ENCODE data around the gene ARHGAP6. TPM values are rescaled to one million over a fixed set of nuclear protein-coding genes. Genes with fewer than 3 reads are reported as not detected.
"Not testable (repeated sequence)": the region's sequence is repeated elsewhere in the genome, so short reads cannot be mapped to it uniquely, and the experiment has no call there.

ARHGAP6 gene
- total and polyA plus RNA-seq, 8 donors: 7.0 to 25.4 (median 20.5) TPM

DNA sequence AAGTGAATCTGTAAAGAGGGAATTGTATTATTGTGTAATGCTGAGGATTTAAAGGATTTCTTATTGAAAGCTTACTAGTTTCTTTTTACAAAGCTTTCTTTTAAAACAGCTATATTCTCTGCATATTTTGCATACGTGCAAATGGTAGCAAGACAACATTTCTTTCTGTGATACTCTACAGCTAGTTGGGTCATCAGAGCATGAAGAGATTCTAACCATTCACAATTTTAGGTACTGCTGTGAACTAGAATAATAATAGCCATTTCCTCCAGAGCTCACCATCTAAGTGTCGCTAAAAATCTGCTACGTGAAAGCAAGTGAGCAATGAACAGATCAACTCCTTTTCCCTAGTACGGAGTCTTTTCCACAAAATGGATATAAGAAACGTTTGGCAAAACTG lies 37.3 kb downstream of the ARHGAP6 start:
- TF ChIP-seq, protein P1, sequence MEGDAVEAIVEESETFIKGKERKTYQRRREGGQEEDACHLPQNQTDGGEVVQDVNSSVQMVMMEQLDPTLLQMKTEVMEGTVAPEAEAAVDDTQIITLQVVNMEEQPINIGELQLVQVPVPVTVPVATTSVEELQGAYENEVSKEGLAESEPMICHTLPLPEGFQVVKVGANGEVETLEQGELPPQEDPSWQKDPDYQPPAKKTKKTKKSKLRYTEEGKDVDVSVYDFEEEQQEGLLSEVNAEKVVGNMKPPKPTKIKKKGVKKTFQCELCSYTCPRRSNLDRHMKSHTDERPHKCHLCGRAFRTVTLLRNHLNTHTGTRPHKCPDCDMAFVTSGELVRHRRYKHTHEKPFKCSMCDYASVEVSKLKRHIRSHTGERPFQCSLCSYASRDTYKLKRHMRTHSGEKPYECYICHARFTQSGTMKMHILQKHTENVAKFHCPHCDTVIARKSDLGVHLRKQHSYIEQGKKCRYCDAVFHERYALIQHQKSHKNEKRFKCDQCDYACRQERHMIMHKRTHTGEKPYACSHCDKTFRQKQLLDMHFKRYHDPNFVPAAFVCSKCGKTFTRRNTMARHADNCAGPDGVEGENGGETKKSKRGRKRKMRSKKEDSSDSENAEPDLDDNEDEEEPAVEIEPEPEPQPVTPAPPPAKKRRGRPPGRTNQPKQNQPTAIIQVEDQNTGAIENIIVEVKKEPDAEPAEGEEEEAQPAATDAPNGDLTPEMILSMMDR (IDR thresholded peaks at IDR 0.05): no peak
- H3K36me3 ChIP-seq: no peaks in the 10 kb centered on the region
- H3K27ac ChIP-seq: no peak overlapping the region
- intact Hi-C loops (cut with DNase I): no loop called here
- no peaks in the 10 kb centered on the region for H3K27me3 ChIP-seq
- H3K9me3 ChIP-seq: peaks cover 2 to 5% of the 10 kb centered on the region in 2 donors
- no peak overlapping the region for H3K4me3 ChIP-seq
- ATAC-seq: no peak
- H3K4me1 ChIP-seq: no peaks in the 10 kb centered on the region
- DNase-seq: no peak

DNA sequence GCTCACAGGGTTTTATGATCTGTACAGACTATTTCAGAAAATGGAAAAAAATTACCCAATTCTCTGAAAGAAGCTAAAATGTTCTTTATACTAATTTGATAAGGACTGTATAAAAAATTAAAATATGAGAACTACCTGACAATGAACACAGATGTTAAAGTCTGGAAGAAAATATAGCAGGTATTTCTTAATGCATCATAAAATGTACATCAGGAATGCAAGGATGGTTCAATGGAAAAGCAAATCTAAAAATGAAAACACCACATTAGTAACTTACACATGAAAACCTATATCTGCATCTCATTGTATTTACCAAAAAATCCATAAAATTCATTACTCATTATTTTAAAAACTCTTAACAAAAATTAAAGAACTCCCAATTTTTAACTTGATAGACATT lies 39.4 kb downstream of the ARHGAP6 start:
- H3K4me1 ChIP-seq: no peaks in the 10 kb centered on the region
- no peaks in the 10 kb centered on the region for H3K36me3 ChIP-seq
- H3K9me3 ChIP-seq: peaks cover 2 to 5% of the 10 kb centered on the region in 2 donors
- no peaks in the 10 kb centered on the region for H3K27me3 ChIP-seq
- H3K27ac ChIP-seq: no peak overlapping the region
- intact Hi-C loops (cut with DNase I): no loop called here
- ATAC-seq (no peak), DNase-seq (no peak)
- H3K4me3 ChIP-seq: no peak overlapping the region
- TF ChIP-seq, protein P1 (IDR thresholded peaks at IDR 0.05): no peak

DNA sequence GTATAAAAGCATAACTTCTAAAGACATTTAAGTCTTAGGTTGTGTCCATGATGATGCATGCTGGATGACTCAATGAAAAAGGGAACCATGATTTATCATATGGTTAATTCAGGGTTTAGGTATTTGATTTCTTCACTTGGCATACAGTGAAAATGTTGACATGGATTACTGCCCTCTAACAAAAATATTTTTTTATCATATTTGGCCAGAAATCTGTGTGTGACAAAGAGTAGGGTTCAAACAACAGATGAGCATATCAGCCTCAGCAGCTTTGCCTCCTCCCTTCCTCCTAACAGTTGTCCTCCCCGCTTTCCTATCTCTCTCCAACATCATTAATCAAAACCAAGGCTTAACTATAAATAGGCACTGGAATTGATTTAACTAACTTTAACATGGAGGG lies 46.3 kb downstream of the ARHGAP6 start:
- no peak for ATAC-seq
- H3K36me3 ChIP-seq: no peaks in the 10 kb centered on the region
- H3K4me3 ChIP-seq: no peak overlapping the region
- H3K9me3 ChIP-seq: no peaks in the 10 kb centered on the region
- no peak for DNase-seq
- H3K27ac ChIP-seq: no peak overlapping the region
- no peaks in the 10 kb centered on the region for H3K27me3 ChIP-seq
- TF ChIP-seq, protein P1 (IDR thresholded peaks at IDR 0.05): no peak
- no peaks in the 10 kb centered on the region for H3K4me1 ChIP-seq
- intact Hi-C loops (cut with DNase I): no loop called here

DNA sequence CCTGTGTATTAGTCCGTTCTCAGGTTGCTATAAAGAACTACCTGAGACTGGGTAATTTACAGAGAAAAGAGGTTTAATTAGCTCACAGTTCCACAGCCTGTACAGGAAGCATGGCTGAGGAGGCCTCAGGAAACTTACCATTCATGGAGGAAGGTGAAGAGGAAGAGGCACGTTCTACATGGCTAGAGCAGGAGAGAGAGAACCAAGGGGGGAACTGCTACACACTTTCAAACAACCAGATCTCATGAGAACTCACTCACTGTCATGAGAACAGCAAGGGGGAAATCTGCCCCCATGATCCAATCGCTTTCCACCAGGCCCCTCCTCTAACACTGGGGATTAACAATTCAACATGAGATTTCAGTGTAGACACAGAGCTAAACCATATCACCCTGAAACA lies 51.5 kb downstream of the ARHGAP6 start:
- H3K27me3 ChIP-seq; H3K36me3 ChIP-seq; DNase-seq; ATAC-seq; H3K4me1 ChIP-seq; H3K27ac ChIP-seq; H3K9me3 ChIP-seq; intact Hi-C loops (cut with DNase I); H3K4me3 ChIP-seq: not testable (repeated sequence)

DNA sequence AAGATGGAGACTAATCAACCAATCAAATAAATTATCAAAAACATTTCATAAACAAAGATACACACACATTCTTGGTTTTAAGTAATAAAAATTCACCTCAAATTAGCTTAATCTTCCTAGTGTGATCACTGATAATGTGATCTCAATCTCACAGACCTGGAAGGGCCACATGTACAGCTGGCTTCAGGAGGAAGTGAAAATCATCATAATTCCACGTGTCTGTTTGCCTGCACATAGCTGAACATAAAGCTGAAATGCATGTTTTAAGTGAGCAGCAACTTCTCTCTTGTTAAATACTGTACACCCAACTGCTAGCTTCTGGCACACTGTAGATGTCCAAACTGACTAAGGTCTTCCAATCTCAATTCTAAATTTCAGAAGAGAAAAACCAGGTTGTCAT lies 53.8 kb downstream of the ARHGAP6 start:
- Histone ChIP-seq H3K4me1 (no peaks in the 10 kb centered on the region), H3K36me3 (no peaks in the 10 kb centered on the region), H3K9me3 (no peaks in the 10 kb centered on the region), H3K4me3 (no peak overlapping the region), H3K27ac (no peak overlapping the region), H3K27me3 (no peaks in the 10 kb centered on the region)
- TF ChIP-seq, protein P1 (IDR thresholded peaks at IDR 0.05): no peak
- ATAC-seq: no peak
- intact Hi-C loops (cut with DNase I): no loop called here
- no peak for DNase-seq

DNA sequence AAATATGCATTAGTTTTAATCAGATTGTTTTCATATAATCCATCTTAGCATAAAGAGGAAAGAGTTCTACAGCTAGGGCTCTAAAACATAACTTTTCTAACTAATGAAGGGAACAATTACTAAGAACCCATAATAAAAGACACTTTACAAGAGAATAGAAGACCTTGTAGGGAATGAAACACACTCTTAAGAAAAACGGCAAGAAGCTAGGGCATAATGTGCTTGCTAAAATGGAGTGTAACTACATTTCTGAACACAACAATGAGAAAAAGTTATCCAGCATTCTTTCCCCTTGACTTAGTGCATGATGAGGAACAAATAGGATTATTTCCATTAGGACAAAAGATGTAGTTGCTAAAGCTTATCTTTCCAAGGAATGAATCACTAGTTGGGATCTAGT lies 54.6 kb downstream of the ARHGAP6 start:
- TF ChIP-seq, protein P1 (IDR thresholded peaks at IDR 0.05): no peak
- no peak for DNase-seq
- no peak overlapping the region for H3K27ac ChIP-seq
- H3K36me3 ChIP-seq: no peaks in the 10 kb centered on the region
- no peaks in the 10 kb centered on the region for H3K27me3 ChIP-seq
- intact Hi-C loops (cut with DNase I): no loop called here
- no peak for ATAC-seq
- no peaks in the 10 kb centered on the region for H3K4me1 ChIP-seq
- no peak overlapping the region for H3K4me3 ChIP-seq
- H3K9me3 ChIP-seq: no peaks in the 10 kb centered on the region
